SK-N-SH (cell line): ENCODE data around the gene NEK7. TPM values are rescaled to one million over a fixed set of nuclear protein-coding genes. Genes with fewer than 3 reads are reported as not detected.

Experiments
- CTCF ChIA-PET: fragments of 300-600, 350-600 bp; formaldehyde crosslinking; extraction: SDS; loops from one replicate; lab custom pipeline; 2021; lab: Yijun Ruan, JAX
- POLR2A ChIA-PET: fragments of 350-600 bp; sonication (Branson Sonifier 250); formaldehyde crosslinking; extraction: SDS; loops from one replicate; lab custom pipeline; 2020; ENCODE audit warnings: antibody characterized with exemption, inconsistent platforms; lab: Yijun Ruan, JAX
- DNase-seq: peaks from one replicate; pipeline ENCODE4 v3.0.0; 2012
- H2AFZ ChIP-seq: fragments of 200-600 bp; sonication (generic); 2 replicates; pipeline ENCODE4 v1.8.1; 2016; ENCODE audit warnings: antibody characterized with exemption, mild to moderate bottlenecking, low read depth
- H3F3A ChIP-seq: fragments of 200-600 bp; sonication (generic); replicated peaks from 2 replicates; pipeline ENCODE3; 2016; ENCODE audit warnings: antibody characterized with exemption, mild to moderate bottlenecking; ENCODE audit not compliant: insufficient read depth
- H3K27ac ChIP-seq, 2 experiments: fragments of 200-500 bp in 1 of 2; fragments of 200-600 bp in 1 of 2; sonication (Bioruptor generic) in 1 of 2; sonication (generic), shearing (Covaris generic) in 1 of 2; 2 replicates each; pipeline versions ENCODE4 v1.5.1 to v1.6.1; 2014 to 2016; ENCODE audit warnings: low read depth in 2 of 2, inconsistent platforms in 1 of 2, low read length in 1 of 2, mild to moderate bottlenecking in 1 of 2, mixed read lengths in 1 of 2
- H3K27me3 ChIP-seq: fragments of 200-600 bp; sonication (generic), shearing (Covaris generic); 2 replicates; pipeline ENCODE4 v1.6.1; 2016; ENCODE audit warnings: mixed run types; ENCODE audit not compliant: insufficient read depth
- H3K36me3 ChIP-seq, 2 experiments: fragments of 200-500 bp in 1 of 2; fragments of 200-600 bp in 1 of 2; sonication (Bioruptor generic) in 1 of 2; sonication (generic) in 1 of 2; replicated peaks in 1 of 2; 2 replicates each; pipeline versions ENCODE3 to v1.5.1; 2014 to 2016; ENCODE audit warnings: low read length in 1 of 2, mild to moderate bottlenecking in 1 of 2; ENCODE audit not compliant: insufficient read depth in 2 of 2, control insufficient read depth in 1 of 2
- H3K4me1 ChIP-seq, 2 experiments: fragments of 200-500 bp in 1 of 2; fragments of 200-600 bp in 1 of 2; sonication (Bioruptor generic) in 1 of 2; sonication (generic), shearing (Covaris generic) in 1 of 2; 2 replicates each; pipeline versions ENCODE4 v1.5.1 to v1.6.1; 2014 to 2016; ENCODE audit warnings: low read depth in 1 of 2, low read length in 1 of 2, mixed run types in 1 of 2; ENCODE audit not compliant: insufficient read depth in 2 of 2, control insufficient read depth in 1 of 2
- H3K4me2 ChIP-seq: fragments of 200-600 bp; sonication (generic), shearing (Covaris generic); 2 replicates; pipeline ENCODE4 v1.6.1; 2017; ENCODE audit warnings: mixed run types
- H3K4me3 ChIP-seq, 2 experiments: fragments of 200-500 bp in 1 of 2; fragments of 200-600 bp in 1 of 2; sonication (Bioruptor generic) in 1 of 2; sonication (generic), shearing (Covaris generic) in 1 of 2; 2 replicates each; pipeline versions ENCODE4 v1.5.1 to v1.8.1; 2014 to 2016; ENCODE audit warnings: low read depth in 2 of 2, inconsistent platforms in 1 of 2, low read length in 1 of 2, mild to moderate bottlenecking in 1 of 2, mixed read lengths in 1 of 2, moderate library complexity in 1 of 2
- H3K79me2 ChIP-seq: fragments of 200-600 bp; sonication (generic); 2 replicates; pipeline ENCODE4 v1.8.1; 2017; ENCODE audit warnings: mild to moderate bottlenecking; ENCODE audit not compliant: insufficient read depth
- H3K9ac ChIP-seq: fragments of 200-600 bp; sonication (generic); 2 replicates; pipeline ENCODE4 v1.6.1; 2017; ENCODE audit warnings: mixed run types
- H3K9me2 ChIP-seq: fragments of 200-600 bp; sonication (generic); 2 replicates; pipeline ENCODE4 v1.6.1; 2017; ENCODE audit warnings: mixed run types
- H3K9me3 ChIP-seq: fragments of 200-600 bp; sonication (generic); 2 replicates; pipeline ENCODE4 v1.6.1; 2017; ENCODE audit warnings: mixed run types, mild to moderate bottlenecking, moderate library complexity
- H4K20me1 ChIP-seq: fragments of 200-600 bp; sonication (generic); 2 replicates; pipeline ENCODE4 v1.6.1; 2017; ENCODE audit warnings: mild to moderate bottlenecking, mixed run types; ENCODE audit not compliant: insufficient read depth
- FOSL2 ChIP-seq: IDR thresholded peaks from 2 replicates; pipeline ENCODE4 v1.4.0; 2012; ENCODE audit warnings: low read depth, mild to moderate bottlenecking, moderate library complexity, borderline replicate concordance
- FOXJ3 ChIP-seq: sonication (generic); formaldehyde crosslinking; IDR thresholded peaks from 2 replicates; pipeline ENCODE4 v1.5.1; 2020; ENCODE audit warnings: mild to moderate bottlenecking, missing genetic modification reagents
- GATA2 ChIP-seq: sonication (generic); formaldehyde crosslinking; IDR thresholded peaks from 2 replicates; pipeline ENCODE4 v1.5.0; 2020; ENCODE audit warnings: mild to moderate bottlenecking, missing genetic modification reagents
- MAX ChIP-seq: IDR thresholded peaks from 2 replicates; pipeline ENCODE4 v1.4.0; 2012; ENCODE audit warnings: low read depth
- NFIC ChIP-seq: IDR thresholded peaks from 2 replicates; pipeline ENCODE4 v1.4.0; 2012; ENCODE audit warnings: borderline replicate concordance
- RCOR1 ChIP-seq: fragments of 150-350 bp; IDR thresholded peaks from 2 replicates; pipeline ENCODE4 v1.6.1; 2017; ENCODE audit warnings: antibody characterized with exemption, low read length
- RFX5 ChIP-seq: IDR thresholded peaks from 2 replicates; pipeline ENCODE4 v1.6.1; 2012; ENCODE audit warnings: mild to moderate bottlenecking, improper control_type of control experiment, low read length
- SIN3A ChIP-seq: IDR thresholded peaks from 2 replicates; pipeline ENCODE4 v1.6.1; 2012; ENCODE audit warnings: low read depth, mild to moderate bottlenecking, low read length, moderate library complexity, borderline replicate concordance
- SMC3 ChIP-seq: IDR thresholded peaks from 2 replicates; pipeline ENCODE4 v1.6.1; 2012; ENCODE audit warnings: low read depth, low read length, improper control_type of control experiment
- TAF1 ChIP-seq: IDR thresholded peaks from 2 replicates; pipeline ENCODE4 v1.6.1; 2012; ENCODE audit warnings: low read depth, mild to moderate bottlenecking, low read length, moderate library complexity, borderline replicate concordance
- WGBS: methylation state at CpG from one replicate; pipeline ENCODE4 v1.1.6; 2017; ENCODE audit warnings: low lambda C conversion rate; 5-methylcytosine and 5-hydroxymethylcytosine counted together
- polyA plus RNA-seq, 3 experiments: library from polyadenylated mRNA; depleted of rRNA; stranded (reverse); fragments of >200 nt; gene quantifications; 2 replicates each; pipeline ENCODE4 v1.2.3, GENCODE V29; 2012
- TF ChIP-seq, protein P1 (sequence below): fragments of 200-600 bp; sonication (generic); IDR thresholded peaks from 2 replicates; pipeline ENCODE4 v1.6.1; 2017; ENCODE audit warnings: antibody characterized with exemption, mild to moderate bottlenecking, moderate library complexity
- TF ChIP-seq, protein P2 (sequence below): IDR thresholded peaks from 2 replicates; pipeline ENCODE4; 2012

NEK7 gene
- polyA plus RNA-seq, 1 of the 3 experiments (the other 2 are of a cell fraction): 85.8 TPM

DNA sequence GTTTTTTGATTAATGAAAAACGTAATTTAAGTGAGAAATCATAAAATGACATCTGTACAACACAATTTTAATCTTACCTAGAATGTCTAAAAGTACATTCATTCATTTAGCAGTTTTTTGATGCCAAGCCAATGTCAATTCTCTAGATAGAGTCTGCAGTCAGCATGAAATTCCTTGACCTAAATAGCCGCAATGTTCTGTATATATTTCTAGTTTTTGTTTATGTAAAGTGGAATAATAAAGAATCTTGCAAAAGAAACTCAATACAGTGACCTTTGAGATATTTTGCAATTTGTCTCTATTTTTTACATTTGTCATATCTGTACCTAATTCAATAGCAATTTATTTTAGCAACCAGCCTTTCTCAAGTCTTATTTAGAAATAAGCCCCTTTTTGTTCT is 207.7 kb downstream of the NEK7 start:
- no peaks in the 10 kb centered on the region for H3F3A ChIP-seq
- no peak overlapping the region for H3K9ac ChIP-seq
- no peaks in the 10 kb centered on the region for H3K79me2 ChIP-seq
- no peak overlapping the region for H3K27ac ChIP-seq
- WGBS: 60% methylated on average over 2 of the region's 2 CpGs
- no peaks in the 10 kb centered on the region for H4K20me1 ChIP-seq
- no peak for DNase-seq
- no peak overlapping the region for H2AFZ ChIP-seq
- H3K27me3 ChIP-seq: no peaks in the 10 kb centered on the region
- no peak overlapping the region for H3K4me2 ChIP-seq
- ChIA-PET CTCF (no interaction called here), POLR2A (no interaction called here)
- no peak overlapping the region for H3K4me3 ChIP-seq
- H3K4me1 ChIP-seq: no peaks in the 10 kb centered on the region
- H3K9me3 ChIP-seq: no peaks in the 10 kb centered on the region
- no peaks in the 10 kb centered on the region for H3K36me3 ChIP-seq
- no peaks in the 10 kb centered on the region for H3K9me2 ChIP-seq
- no peak for TF ChIP-seq MAX
- TF ChIP-seq, all 33 proteins: peak for 0

DNA sequence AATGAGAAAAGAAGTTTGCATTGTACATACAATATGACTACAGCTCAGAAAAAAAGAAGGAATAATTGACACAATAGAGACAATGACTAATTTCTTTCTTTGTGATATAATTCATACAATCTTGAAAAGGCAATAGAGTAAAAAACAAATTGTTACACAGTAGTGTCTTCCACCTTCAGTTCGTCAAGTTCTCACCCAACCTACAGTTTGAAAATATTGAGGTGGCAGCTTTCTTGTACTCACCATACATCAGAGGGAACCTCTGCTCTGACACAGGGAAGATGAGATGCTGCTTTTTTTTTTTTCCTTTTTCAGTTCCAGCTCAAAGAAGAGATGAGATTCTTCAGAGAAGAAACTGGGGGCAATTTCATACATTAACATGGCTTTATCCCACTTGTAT is 210.5 kb downstream of the NEK7 start:
- Histone ChIP-seq H3K9ac (no peak overlapping the region), H3K4me2 (no peak overlapping the region), H3K4me1 (no peaks in the 10 kb centered on the region), H3F3A (no peaks in the 10 kb centered on the region), H4K20me1 (no peaks in the 10 kb centered on the region), H2AFZ (no peak overlapping the region), H3K79me2 (no peaks in the 10 kb centered on the region), H3K9me3 (no peaks in the 10 kb centered on the region), H3K9me2 (no peaks in the 10 kb centered on the region), H3K27me3 (no peaks in the 10 kb centered on the region), H3K4me3 (no peak overlapping the region), H3K27ac (no peak overlapping the region), H3K36me3 (no peaks in the 10 kb centered on the region)
- POLR2A ChIA-PET: interaction anchor here (0.6 kb wide), 1 partner anchor 28 kb away, joined by 6 read pairs; no protein-coding TSS in a partner anchor
- TF ChIP-seq SMC3: no peak
- no peak for TF ChIP-seq FOSL2
- TF ChIP-seq TAF1: no peak
- TF ChIP-seq, protein P1, sequence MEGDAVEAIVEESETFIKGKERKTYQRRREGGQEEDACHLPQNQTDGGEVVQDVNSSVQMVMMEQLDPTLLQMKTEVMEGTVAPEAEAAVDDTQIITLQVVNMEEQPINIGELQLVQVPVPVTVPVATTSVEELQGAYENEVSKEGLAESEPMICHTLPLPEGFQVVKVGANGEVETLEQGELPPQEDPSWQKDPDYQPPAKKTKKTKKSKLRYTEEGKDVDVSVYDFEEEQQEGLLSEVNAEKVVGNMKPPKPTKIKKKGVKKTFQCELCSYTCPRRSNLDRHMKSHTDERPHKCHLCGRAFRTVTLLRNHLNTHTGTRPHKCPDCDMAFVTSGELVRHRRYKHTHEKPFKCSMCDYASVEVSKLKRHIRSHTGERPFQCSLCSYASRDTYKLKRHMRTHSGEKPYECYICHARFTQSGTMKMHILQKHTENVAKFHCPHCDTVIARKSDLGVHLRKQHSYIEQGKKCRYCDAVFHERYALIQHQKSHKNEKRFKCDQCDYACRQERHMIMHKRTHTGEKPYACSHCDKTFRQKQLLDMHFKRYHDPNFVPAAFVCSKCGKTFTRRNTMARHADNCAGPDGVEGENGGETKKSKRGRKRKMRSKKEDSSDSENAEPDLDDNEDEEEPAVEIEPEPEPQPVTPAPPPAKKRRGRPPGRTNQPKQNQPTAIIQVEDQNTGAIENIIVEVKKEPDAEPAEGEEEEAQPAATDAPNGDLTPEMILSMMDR: no peak
- no peak for TF ChIP-seq RFX5
- no peak for TF ChIP-seq GATA2 (CRISPR knock-in tag)
- no peak for TF ChIP-seq SIN3A
- TF ChIP-seq NFIC: no peak
- TF ChIP-seq, protein P2, sequence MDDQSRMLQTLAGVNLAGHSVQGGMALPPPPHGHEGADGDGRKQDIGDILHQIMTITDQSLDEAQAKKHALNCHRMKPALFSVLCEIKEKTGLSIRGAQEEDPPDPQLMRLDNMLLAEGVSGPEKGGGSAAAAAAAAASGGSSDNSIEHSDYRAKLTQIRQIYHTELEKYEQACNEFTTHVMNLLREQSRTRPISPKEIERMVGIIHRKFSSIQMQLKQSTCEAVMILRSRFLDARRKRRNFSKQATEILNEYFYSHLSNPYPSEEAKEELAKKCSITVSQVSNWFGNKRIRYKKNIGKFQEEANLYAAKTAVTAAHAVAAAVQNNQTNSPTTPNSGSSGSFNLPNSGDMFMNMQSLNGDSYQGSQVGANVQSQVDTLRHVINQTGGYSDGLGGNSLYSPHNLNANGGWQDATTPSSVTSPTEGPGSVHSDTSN: no peak
- no peak for TF ChIP-seq RCOR1
- no peak for TF ChIP-seq MAX
- TF ChIP-seq FOXJ3 (CRISPR knock-in tag): no peak
- CTCF ChIA-PET: interaction anchor here (0.5 to 1.9 kb wide), 3 partner anchors 9 to 72 kb away, joined by 4 to 5 read pairs (median 5); no protein-coding TSS in a partner anchor
- DNase-seq: no peak
- 92% methylated on average over 1 of the region's 1 CpG for WGBS
